Adrenal gland (tissue), 5 donors: ENCODE data around the gene HIPK2.

ENCODE experiments used
- POLR2A ChIP-seq, 2 donors: fragments of 450-650 bp; IDR thresholded peaks; one replicate each; pipeline ENCODE4 v1.6.1; 2017; ENCODE audit warnings: antibody characterized with exemption in 2 of 2, mild to moderate bottlenecking in 2 of 2, moderate library complexity in 1 of 2
- TF ChIP-seq, protein P1 (sequence below), 6 experiments: fragments of 450-650 bp in 4 of 6; fragments of 200-600 bp in 2 of 6; sonication (generic) in 1 of 6; IDR thresholded peaks; 1 replicate in 5 of 6; 2 replicates in 1 of 6; pipeline versions ENCODE4 v1.5.1 to v1.8.0; 2016 to 2021; ENCODE audit warnings: antibody characterized with exemption in 6 of 6, mild to moderate bottlenecking in 2 of 6, moderate library complexity in 1 of 6
- donor health status: DM: no; HTN: no; CAD: no.

DNA sequence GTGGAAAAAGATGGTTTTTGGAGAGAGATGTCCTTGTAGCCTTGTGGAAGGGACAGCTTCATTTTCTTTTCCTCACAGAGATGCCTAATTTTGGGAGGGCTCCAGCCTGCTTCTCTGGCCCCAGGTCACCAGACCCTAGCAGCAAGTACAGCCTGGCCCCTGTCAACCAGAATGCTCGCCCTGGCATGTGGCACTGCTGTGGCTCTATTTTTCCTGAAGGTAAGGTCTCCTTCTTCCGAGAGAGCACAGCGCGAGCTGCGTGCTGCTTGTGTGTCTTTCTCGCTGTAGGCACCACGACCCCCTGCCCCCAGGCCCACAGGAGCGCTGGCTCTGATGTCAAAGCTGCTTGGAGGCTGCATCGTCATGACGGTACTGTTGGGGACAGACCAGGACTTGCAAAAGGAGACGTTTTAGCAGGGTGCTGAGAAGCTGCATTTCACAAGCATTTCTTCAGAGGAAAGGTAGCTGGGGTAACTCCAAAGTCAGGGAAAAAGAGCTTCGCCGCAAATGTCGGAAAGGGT, 195.6 kb downstream of the HIPK2 start:
- TF ChIP-seq, protein P1, sequence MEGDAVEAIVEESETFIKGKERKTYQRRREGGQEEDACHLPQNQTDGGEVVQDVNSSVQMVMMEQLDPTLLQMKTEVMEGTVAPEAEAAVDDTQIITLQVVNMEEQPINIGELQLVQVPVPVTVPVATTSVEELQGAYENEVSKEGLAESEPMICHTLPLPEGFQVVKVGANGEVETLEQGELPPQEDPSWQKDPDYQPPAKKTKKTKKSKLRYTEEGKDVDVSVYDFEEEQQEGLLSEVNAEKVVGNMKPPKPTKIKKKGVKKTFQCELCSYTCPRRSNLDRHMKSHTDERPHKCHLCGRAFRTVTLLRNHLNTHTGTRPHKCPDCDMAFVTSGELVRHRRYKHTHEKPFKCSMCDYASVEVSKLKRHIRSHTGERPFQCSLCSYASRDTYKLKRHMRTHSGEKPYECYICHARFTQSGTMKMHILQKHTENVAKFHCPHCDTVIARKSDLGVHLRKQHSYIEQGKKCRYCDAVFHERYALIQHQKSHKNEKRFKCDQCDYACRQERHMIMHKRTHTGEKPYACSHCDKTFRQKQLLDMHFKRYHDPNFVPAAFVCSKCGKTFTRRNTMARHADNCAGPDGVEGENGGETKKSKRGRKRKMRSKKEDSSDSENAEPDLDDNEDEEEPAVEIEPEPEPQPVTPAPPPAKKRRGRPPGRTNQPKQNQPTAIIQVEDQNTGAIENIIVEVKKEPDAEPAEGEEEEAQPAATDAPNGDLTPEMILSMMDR (IDR thresholded peaks at IDR 0.05), result no peak
- TF ChIP-seq POLR2A (IDR thresholded peaks at IDR 0.05), result no peak
